SHP77 (cell line): ENCODE results near the gene THSD7B.
"Not testable (repeated sequence)": the region's sequence is repeated elsewhere in the genome, so short reads cannot be mapped to it uniquely, and the experiment has no call there.

ENCODE experiments used
- DNase-seq, 2 experiments: peaks; one replicate each; lab custom pipeline; 2025; lab: John Stamatoyannopoulos, UW

THSD7B gene

DNA sequence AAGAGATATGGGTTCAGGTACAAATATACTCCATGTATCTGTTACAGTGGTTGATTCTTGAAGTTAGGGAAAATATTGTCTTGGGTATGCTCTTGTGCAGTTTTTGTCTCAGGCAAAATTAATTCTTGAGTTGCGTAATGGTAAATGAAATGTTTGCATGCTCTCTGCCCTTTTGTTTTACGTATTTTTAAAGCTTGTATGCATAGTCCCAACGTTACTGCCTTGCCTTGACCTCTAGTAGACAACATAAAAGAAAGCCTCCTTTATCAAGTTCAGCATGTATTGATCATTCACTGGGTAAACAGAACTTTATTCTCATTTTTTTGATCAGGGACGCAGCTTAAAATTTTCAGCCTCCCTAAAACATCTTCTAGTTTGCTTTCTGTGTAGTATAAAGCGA lies 283.1 kb downstream of the THSD7B start:
- no peak for DNase-seq

DNA sequence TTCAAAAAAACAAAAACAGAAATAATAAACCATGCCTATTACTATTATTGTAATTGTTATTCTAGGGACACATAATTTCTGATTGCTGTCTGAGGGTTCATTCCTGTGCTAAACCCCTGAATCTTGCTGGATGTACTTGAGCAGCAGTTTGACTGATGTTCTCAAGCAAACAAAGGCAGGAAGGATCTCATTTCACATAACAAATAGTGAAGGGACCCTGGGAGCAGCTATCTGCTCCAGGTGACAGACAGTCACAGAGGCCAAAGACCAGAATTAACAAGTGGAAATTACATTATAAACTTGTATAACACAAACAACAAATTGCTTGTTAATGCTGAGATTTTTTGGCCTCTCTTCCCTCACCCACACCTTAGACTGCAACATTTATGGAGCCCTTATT lies 284.2 kb downstream of the THSD7B start:
- DNase-seq: no peak

DNA sequence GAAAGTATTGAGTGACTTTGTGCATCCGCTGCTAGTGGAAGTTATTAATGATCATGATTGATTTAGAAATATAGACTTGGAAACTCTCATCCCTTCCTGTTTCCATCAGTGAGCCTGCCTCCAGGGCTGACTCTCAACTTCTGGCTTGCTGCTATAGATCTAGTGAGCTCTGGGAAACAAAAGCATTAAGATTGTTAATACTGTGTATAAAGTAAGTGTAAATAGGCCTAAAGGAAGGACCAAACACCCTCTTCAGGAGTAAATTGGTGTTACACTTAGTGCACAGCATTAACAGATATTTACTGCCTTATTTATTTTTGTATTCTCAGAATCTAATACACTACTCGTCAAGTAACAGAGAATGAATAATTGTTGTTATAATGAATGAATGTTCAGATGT lies 285.6 kb downstream of the THSD7B start:
- DNase-seq: no peak

DNA sequence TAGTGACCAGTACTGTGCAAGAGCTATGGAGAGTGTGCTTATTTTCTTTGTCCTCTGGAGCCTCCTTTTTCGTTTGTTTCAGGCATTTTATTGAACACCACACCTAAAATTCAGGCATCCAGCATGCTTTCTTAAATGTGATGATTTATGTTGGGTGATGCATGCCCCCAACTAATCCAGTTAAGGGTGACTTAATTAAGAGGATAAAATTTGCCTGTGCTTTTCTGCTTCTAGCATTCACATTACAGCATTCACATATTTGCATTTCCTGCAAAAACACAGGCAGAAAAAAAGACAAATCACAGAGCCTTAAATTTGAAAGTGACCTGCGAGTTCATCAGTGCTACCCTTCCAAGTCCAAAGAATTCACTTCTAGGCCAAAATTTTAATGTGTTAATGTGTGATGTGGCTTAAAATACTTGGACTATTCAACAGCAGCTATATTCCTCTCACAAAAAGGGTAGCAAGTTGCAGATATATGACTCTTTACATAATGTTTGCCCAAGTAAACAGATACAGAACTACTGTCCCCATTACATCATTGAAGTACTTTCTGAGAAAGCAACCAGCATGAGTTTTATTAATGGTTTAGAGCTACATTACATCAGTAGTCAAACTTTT lies 286.5 kb downstream of the THSD7B start:
- no peak for DNase-seq

GRCh38 chr2:137056704-137057103 lies 291.4 kb downstream of the THSD7B start:
- DNase-seq: no peak

- DNase-seq: not testable (repeated sequence)
Observed at GRCh38 chr2:137076111-137076765, 310.9 kb downstream of the THSD7B start.

GRCh38 chr2:137091704-137092103 lies 326.4 kb downstream of the THSD7B start:
- DNase-seq: no peak

DNA sequence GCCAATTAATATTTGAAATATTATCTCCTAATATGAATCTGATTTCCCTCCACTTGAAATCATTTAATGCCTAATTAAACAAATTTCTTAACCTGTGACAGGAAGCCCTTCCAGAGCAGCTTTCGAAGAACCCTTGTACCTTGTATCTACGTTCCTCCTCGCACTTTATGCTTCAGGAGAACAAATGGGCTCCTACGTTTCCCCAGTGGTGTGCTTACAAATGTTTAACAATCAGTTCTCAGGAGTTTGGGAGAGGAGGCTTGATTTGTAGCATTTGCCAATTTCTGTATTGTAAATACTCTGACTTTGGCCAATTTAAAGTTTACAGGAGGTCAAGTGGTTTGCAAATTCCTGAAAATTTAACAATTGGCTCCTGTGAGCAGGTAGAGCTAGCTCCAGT lies 327.8 kb downstream of the THSD7B start:
- no peak for DNase-seq

DNA sequence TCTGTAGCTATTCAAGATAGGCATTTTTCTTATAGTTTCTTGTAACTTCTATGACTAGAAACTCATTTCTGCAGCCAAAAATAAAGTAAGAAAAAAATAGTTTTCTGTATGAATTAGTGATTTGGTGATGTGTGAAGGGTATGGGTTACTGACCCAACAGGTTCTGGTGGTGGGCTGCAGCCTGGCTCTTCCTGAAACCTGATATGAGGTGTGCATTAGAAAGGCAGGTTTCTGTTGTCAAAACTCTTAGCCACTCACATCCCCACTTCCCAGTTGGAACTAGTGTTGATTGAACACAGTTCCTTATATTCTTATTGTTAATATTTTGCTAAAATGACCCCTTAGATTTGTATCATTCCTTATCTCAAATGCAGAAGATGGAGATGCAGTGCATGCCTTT lies 330.8 kb downstream of the THSD7B start:
- no peak for DNase-seq

GRCh38 chr2:137096693-137097092 lies 331.3 kb downstream of the THSD7B start:
- no peak for DNase-seq

GRCh38 chr2:137101814-137102213 lies 336.5 kb downstream of the THSD7B start:
- DNase-seq: not testable (repeated sequence)

- DNase-seq: no peak
Observed at GRCh38 chr2:137107904-137108303, 342.6 kb downstream of the THSD7B start.

GRCh38 chr2:137111896-137112295 lies 346.6 kb downstream of the THSD7B start:
- no peak for DNase-seq

- DNase-seq: no peak
Observed at GRCh38 chr2:137115081-137115794, 349.9 kb downstream of the THSD7B start.

DNA sequence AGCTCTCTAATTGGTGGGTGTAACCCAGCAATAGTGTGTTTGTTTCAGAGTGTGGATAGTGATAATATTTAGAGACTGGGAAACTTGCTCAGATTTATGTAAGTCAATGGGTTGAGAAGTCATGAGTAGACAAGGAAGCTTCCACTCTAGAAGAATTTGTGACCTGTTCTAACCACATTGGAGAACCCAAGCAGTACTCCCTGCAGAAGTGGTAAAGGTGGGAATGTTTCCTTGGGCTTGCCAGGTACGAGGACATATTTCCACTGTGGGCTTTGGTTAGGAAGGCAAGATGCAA lies 350.4 kb downstream of the THSD7B start:
- no peak for DNase-seq

DNA sequence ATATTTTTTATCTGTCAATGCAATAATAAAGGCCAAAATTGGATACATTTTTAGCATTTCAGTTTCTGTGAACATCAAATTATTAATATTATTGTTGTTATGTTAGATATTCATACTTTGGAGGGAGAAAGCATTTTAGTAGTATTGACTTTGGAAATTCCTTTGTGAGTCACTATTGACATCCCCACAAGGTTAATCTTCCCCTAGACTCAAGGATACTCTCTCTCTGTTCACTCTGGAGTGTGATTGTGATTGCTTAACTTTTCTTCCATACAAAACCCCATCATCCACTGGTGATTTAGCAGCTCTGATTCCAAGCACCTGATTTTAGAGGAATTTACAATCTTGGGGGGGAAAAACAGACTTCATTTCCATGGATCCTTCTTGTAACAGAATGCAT lies 352.0 kb downstream of the THSD7B start:
- no peak for DNase-seq

DNA sequence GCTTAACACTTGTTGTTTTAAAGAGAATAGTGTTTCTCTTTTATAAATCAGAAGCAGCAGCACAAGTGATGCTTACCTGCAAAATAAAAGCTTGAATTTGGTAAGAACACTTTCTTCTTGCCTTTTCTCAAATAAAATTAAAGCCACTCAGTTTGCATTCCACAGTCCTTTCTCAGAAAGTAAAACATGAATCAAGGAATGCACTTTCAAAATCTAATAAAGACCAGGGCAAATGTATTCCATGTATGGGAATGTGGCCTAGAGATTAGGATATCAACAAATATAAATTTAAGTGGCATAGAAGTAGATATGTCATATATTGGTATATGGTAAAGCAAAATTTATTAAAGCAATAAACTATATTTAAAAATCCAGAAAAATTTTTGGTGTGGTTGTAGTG lies 352.8 kb downstream of the THSD7B start:
- no peak for DNase-seq

DNA sequence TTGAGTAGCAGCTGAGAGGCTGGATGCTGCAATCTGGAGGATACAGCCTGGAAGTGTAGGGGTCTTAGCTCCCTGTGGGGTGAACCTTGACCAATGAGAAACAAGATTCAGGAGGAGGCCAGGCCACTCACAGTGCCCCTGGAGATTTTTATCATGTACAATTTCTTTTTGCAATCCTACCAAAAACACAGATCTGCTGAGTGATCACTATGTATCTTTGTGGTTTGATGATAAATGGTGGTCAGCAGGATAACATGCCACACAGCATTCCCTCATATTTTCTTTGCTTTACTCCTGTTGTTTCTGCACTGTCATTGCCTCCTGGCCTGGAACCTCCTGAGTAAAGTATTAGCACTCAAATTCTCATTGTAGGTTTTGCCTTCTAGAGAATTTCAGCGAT lies 357.9 kb downstream of the THSD7B start:
- DNase-seq: no peak

GRCh38 chr2:137133225-137133624 lies 367.9 kb downstream of the THSD7B start:
- DNase-seq: no peak

- no peak for DNase-seq
Observed at GRCh38 chr2:137138263-137138662, 372.9 kb downstream of the THSD7B start.

GRCh38 chr2:137151731-137152130 lies 386.4 kb downstream of the THSD7B start:
- no peak for DNase-seq

GRCh38 chr2:137154946-137155345 lies 389.6 kb downstream of the THSD7B start:
- no peak for DNase-seq

GRCh38 chr2:137155356-137156104 lies 390.2 kb downstream of the THSD7B start:
- no peak for DNase-seq
